Neural crest cell (in vitro differentiated cells): ENCODE results near the gene GSTM3. TPM values are rescaled to one million over a fixed set of nuclear protein-coding genes. Genes with fewer than 3 reads are reported as not detected.

Source experiments
- DNase-seq: peaks from one replicate; pipeline ENCODE4 v3.0.0; 2021; ENCODE audit warnings: low read depth, mixed read lengths, low spot score
- H3K27ac Mint-ChIP-seq: one replicate; pipeline ENCODE4 v1.8.0; 2021; ENCODE audit warnings: mild to moderate bottlenecking, mixed read lengths; ENCODE audit not compliant: unreplicated experiment
- H3K27me3 Mint-ChIP-seq: 2 replicates; pipeline ENCODE4 v1.8.0; 2021; ENCODE audit warnings: low read depth, mild to moderate bottlenecking, mixed read lengths
- H3K36me3 Mint-ChIP-seq: 2 replicates; pipeline ENCODE4 v1.8.0; 2021; ENCODE audit warnings: low read depth, mild to moderate bottlenecking, mixed read lengths
- H3K4me1 Mint-ChIP-seq: 2 replicates; pipeline ENCODE4 v1.8.0; 2021; ENCODE audit warnings: mixed read lengths
- H3K4me3 Mint-ChIP-seq: one replicate; pipeline ENCODE4 v1.8.0; 2021; ENCODE audit warnings: mild to moderate bottlenecking, mixed read lengths
- H3K9me3 Mint-ChIP-seq: 2 replicates; pipeline ENCODE4 v1.8.0; 2021; ENCODE audit warnings: mixed read lengths
- total RNA-seq: library from RNA; stranded (reverse); gene quantifications from 2 replicates; pipeline ENCODE4 v1.2.1, GENCODE V29; 2021
- TF ChIP-seq, protein P1 (sequence below): fragments of 200-600 bp; sonication (generic); conservative IDR thresholded peaks from 2 replicates; pipeline ENCODE4 v1.5.0; 2021; ENCODE audit warnings: antibody characterized with exemption, mild to moderate bottlenecking

The GSTM3 gene
- total RNA-seq, 1 donor from 2014 or later, result 56.5 TPM

DNA sequence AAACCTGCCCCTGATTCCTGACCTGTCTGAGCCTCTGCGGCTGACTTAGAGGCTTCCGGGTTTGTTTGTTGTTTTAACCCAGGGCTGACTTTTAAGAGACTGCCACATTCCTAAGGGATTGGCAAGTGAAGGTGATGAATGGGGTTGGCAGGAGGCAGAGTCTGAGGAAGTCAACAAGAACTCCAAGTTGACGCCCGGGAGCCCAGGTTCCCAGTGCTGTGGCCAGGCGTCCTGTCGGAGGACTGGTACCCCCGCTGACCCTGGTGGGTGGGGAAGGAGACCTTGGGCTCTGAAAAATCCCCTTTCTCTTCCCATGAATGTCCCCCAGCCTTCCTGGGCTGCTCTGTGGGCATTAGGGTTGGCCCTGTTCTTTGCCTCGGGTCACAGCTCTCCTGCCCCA lies 42.6 kb upstream of the GSTM3 start:
- H3K4me1 Mint-ChIP-seq, result peaks cover 4% of the 10 kb centered on the region
- TF ChIP-seq, protein P1, sequence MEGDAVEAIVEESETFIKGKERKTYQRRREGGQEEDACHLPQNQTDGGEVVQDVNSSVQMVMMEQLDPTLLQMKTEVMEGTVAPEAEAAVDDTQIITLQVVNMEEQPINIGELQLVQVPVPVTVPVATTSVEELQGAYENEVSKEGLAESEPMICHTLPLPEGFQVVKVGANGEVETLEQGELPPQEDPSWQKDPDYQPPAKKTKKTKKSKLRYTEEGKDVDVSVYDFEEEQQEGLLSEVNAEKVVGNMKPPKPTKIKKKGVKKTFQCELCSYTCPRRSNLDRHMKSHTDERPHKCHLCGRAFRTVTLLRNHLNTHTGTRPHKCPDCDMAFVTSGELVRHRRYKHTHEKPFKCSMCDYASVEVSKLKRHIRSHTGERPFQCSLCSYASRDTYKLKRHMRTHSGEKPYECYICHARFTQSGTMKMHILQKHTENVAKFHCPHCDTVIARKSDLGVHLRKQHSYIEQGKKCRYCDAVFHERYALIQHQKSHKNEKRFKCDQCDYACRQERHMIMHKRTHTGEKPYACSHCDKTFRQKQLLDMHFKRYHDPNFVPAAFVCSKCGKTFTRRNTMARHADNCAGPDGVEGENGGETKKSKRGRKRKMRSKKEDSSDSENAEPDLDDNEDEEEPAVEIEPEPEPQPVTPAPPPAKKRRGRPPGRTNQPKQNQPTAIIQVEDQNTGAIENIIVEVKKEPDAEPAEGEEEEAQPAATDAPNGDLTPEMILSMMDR, result no peak
- H3K4me3 Mint-ChIP-seq, result no peak overlapping the region

DNA sequence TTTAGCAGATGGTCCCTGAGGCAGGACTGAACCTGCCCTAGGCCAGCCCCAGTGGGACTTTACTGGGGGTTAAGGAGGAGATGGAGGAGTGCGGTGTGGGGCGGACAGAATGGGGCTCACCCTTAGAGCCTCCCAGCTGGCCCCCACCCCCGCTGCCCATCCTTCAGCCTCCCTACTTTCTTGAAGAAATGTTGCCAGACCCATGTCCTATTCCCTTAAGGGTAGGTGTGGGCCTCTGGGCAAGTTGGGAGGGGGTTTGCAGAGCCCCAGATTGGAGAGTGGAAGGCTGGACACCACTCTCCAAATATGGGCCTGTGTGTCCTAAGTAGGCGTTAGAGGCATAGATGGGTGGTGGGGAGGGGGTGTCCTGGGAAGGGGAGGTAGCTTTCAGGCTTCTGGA lies 42.1 kb upstream of the GSTM3 start:
- no peak for DNase-seq
- Mint-ChIP-seq H3K36me3 (no peaks in the 10 kb centered on the region), H3K27me3 (no peaks in the 10 kb centered on the region), H3K9me3 (peaks cover 4% of the 10 kb centered on the region), H3K4me1 (peaks cover 4% of the 10 kb centered on the region), H3K27ac (peak overlapping the region; percentile 19), H3K4me3 (no peak overlapping the region)
- TF ChIP-seq, protein P1, result no peak

More for the DNA sequence above, 42.6 kb upstream of the GSTM3 start:
- Mint-ChIP-seq H3K9me3 (peaks cover 4% of the 10 kb centered on the region), H3K27ac (no peak overlapping the region), H3K27me3 (no peaks in the 10 kb centered on the region), H3K36me3 (no peaks in the 10 kb centered on the region)
- no peak for DNase-seq

DNA sequence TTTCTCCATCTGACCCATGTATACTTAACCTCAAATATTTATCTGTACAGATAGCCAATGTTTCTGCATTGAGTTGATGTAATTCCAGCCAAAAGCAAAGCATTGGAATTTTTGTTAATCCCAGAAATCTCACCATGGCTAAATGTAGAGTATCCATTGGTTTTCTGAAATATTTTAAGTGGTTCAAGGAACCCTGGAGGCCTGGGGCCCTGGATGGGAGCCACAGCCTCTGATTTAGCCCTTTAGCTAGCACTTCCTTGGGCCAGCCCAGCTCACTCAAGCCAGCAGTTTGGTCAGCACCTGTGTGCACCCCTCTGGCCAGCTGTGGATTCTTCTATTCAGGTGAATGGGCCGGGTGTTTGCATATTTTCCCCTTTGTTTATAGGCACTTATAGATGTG lies 41.7 kb upstream of the GSTM3 start:
- Mint-ChIP-seq H3K36me3 (no peaks in the 10 kb centered on the region), H3K9me3 (peaks cover 4% of the 10 kb centered on the region), H3K27me3 (no peaks in the 10 kb centered on the region), H3K4me3 (no peak overlapping the region), H3K27ac (no peak overlapping the region), H3K4me1 (peaks cover 5% of the 10 kb centered on the region)
- DNase-seq, result no peak
- TF ChIP-seq, protein P1, result no peak

DNA sequence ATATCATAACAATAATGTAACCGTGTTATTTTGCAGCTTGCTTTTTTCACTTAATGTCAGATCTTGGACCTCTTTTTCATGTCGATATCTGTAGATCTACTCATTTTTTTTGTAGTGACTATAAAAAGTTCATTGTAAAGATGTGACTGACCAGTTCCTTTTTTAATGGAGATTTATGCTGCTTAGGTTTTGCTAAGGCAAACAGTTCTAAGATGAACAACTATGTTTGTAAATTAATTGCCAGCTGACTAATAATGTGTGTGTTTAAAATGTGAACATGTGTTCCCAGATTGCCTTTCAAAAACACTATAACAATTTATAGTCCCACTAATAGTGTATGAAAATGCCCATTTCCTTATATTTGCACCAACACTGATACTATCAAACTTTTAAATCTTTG lies 41.0 kb upstream of the GSTM3 start:
- TF ChIP-seq, protein P1, result no peak
- peaks cover 12% of the 10 kb centered on the region for H3K4me1 Mint-ChIP-seq
- no peak for DNase-seq
- H3K4me3 Mint-ChIP-seq, result no peak overlapping the region
- peaks cover 4% of the 10 kb centered on the region for H3K9me3 Mint-ChIP-seq
- no peak overlapping the region for H3K27ac Mint-ChIP-seq
- H3K27me3 Mint-ChIP-seq, result no peaks in the 10 kb centered on the region
- H3K36me3 Mint-ChIP-seq, result no peaks in the 10 kb centered on the region

DNA sequence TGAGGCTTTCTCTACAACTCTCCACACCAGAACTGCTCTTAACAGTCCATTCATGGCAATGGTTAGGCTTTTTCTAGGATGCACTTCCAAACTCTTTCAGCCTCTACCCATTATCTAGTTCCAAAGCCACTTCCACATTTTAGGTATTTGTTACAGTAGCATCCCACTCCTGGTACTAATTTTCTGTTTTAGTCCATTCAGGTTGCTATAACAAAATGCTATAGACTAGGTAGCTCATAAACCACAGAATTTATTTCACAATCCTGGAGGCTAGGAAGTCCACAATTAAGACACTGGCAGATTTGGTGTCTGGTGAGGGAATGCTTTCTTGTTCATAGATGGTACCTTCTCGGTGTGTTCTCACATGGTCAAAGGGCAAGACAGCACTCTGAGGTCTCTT lies 40.1 kb upstream of the GSTM3 start:
- Mint-ChIP-seq H3K4me3 (no peak overlapping the region), H3K27me3 (no peaks in the 10 kb centered on the region), H3K36me3 (no peaks in the 10 kb centered on the region), H3K4me1 (peaks cover 13% of the 10 kb centered on the region), H3K9me3 (peaks cover 4% of the 10 kb centered on the region), H3K27ac (no peak overlapping the region)
- DNase-seq, result no peak
- TF ChIP-seq, protein P1, result no peak
